ENCODE results near the gene SLC24A3.

Gene SLC24A3

DNA sequence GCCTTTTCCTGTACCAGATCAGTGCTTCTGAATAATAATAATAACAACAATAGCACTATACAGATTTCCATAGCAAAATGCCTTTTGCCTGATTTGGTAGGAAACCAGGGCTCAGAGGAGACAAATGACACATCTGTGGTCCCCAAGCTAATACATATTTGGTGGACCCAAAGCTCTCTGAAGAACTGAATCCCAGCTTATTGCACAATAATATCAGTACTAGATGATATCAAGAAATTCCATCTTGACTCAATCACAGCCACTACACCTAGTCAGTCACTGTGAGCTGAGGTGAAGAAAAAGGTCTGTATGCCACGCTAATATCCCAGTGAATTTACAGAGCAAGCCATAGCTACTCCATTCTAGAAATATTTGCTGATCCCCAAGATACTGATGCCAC lies 275.0 kb downstream of the SLC24A3 start:
- TF ChIP-seq CTCF (IDR thresholded peaks at IDR 0.05), result no peak

GRCh38 chr20:19491241-19491640 lies 278.8 kb downstream of the SLC24A3 start:
- no peaks in the 10 kb centered on the region for H3K27me3 ChIP-seq
- H3K9me3 ChIP-seq, result no peaks in the 10 kb centered on the region
- H3K36me3 ChIP-seq, result no peaks in the 10 kb centered on the region
- no peaks in the 10 kb centered on the region for H3K4me1 ChIP-seq (ENCODE audit: control insufficient read depth in 1 of 2, insufficient read depth in 1 of 2, low read depth in 1 of 2, low read length in 1 of 2)
- H3K27ac ChIP-seq, result no peak overlapping the region
- no peak overlapping the region for H3K4me3 ChIP-seq (ENCODE audit: low read depth in 1 of 2, low read length in 1 of 2)
- TF ChIP-seq CTCF (IDR thresholded peaks at IDR 0.05), result no peak

More for the DNA sequence above, 275.0 kb downstream of the SLC24A3 start:
- H3K27me3 ChIP-seq, result no peaks in the 10 kb centered on the region
- no peaks in the 10 kb centered on the region for H3K36me3 ChIP-seq
- no peak overlapping the region for H3K4me3 ChIP-seq (ENCODE audit: low read depth in 1 of 2, low read length in 1 of 2)
- no peak overlapping the region for H3K27ac ChIP-seq
- H3K4me1 ChIP-seq (ENCODE audit: control insufficient read depth in 1 of 2, insufficient read depth in 1 of 2, low read depth in 1 of 2, low read length in 1 of 2), result no peaks in the 10 kb centered on the region
- no peaks in the 10 kb centered on the region for H3K9me3 ChIP-seq

DNA sequence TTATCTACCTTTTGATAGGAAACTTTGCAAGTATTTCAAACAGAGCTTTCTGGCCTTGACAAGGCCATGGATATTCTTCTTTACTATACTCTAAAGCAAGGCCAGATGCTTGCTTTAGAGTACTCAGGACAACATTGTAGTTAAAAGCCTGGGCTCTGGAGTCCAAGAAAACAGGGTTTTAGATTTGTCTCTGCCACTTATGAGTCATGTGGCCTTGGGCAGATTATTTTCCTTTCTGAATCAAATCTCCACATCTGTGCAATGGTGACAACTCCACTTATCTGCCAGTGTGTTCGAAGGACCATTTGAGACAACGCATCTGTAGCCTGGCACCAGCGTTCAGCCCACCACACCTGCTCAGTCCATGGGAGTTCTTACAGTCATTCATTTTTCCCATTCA lies 279.7 kb downstream of the SLC24A3 start:
- H3K4me3 ChIP-seq (ENCODE audit: low read depth in 1 of 2, low read length in 1 of 2), result no peak overlapping the region
- H3K27ac ChIP-seq, result no peak overlapping the region
- H3K9me3 ChIP-seq, result no peaks in the 10 kb centered on the region
- no peaks in the 10 kb centered on the region for H3K4me1 ChIP-seq (ENCODE audit: control insufficient read depth in 1 of 2, insufficient read depth in 1 of 2, low read depth in 1 of 2, low read length in 1 of 2)
- no peak for TF ChIP-seq CTCF (IDR thresholded peaks at IDR 0.05)
- H3K36me3 ChIP-seq, result no peaks in the 10 kb centered on the region
- H3K27me3 ChIP-seq, result no peaks in the 10 kb centered on the region

GRCh38 chr20:19492687-19493336 lies 280.4 kb downstream of the SLC24A3 start:
- TF ChIP-seq CTCF (IDR thresholded peaks at IDR 0.05), result no peak

GRCh38 chr20:19493794-19494495 lies 281.5 kb downstream of the SLC24A3 start:
- TF ChIP-seq CTCF (IDR thresholded peaks at IDR 0.05), result no peak
- Histone ChIP-seq H3K27me3 (no peaks in the 10 kb centered on the region), H3K4me3 (ENCODE audit: low read depth in 1 of 2, low read length in 1 of 2) (no peak overlapping the region), H3K27ac (no peak overlapping the region), H3K36me3 (no peaks in the 10 kb centered on the region), H3K4me1 (ENCODE audit: control insufficient read depth in 1 of 2, insufficient read depth in 1 of 2, low read depth in 1 of 2, low read length in 1 of 2) (peaks cover 0 to 13% of the 10 kb centered on the region in 2 experiments), H3K9me3 (no peaks in the 10 kb centered on the region)

More at GRCh38 chr20:19492687-19493336, 280.4 kb downstream of the SLC24A3 start:
- H3K4me3 ChIP-seq (ENCODE audit: low read depth in 1 of 2, low read length in 1 of 2), result no peak overlapping the region
- no peak overlapping the region for H3K27ac ChIP-seq
- no peaks in the 10 kb centered on the region for H3K9me3 ChIP-seq
- H3K4me1 ChIP-seq (ENCODE audit: control insufficient read depth in 1 of 2, insufficient read depth in 1 of 2, low read depth in 1 of 2, low read length in 1 of 2), result peaks cover 0 to 3% of the 10 kb centered on the region in 2 experiments
- H3K36me3 ChIP-seq, result no peaks in the 10 kb centered on the region
- H3K27me3 ChIP-seq, result no peaks in the 10 kb centered on the region
